ENCODE data around the gene WSCD1.

DNA sequence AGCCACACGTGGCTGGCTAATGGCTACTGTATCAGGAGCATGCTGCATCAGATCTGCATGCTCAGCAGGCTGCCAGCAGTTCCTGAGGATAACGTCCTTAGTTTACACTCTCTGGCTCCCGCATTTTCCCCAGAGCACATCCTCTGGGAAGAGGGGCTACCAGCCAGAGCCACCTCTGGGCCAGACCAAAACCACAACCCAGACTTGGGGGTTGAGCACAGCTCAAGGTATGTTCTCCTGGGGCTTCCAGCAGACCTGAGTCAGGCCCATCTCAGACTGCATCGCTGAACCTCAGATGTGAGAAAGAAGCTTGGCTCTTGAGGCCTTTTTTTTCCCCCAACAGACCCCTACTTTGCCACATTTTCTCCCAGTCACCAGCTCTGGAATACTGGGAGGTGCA is 23.7 kb upstream of the WSCD1 start:
- TF ChIP-seq, protein P1, sequence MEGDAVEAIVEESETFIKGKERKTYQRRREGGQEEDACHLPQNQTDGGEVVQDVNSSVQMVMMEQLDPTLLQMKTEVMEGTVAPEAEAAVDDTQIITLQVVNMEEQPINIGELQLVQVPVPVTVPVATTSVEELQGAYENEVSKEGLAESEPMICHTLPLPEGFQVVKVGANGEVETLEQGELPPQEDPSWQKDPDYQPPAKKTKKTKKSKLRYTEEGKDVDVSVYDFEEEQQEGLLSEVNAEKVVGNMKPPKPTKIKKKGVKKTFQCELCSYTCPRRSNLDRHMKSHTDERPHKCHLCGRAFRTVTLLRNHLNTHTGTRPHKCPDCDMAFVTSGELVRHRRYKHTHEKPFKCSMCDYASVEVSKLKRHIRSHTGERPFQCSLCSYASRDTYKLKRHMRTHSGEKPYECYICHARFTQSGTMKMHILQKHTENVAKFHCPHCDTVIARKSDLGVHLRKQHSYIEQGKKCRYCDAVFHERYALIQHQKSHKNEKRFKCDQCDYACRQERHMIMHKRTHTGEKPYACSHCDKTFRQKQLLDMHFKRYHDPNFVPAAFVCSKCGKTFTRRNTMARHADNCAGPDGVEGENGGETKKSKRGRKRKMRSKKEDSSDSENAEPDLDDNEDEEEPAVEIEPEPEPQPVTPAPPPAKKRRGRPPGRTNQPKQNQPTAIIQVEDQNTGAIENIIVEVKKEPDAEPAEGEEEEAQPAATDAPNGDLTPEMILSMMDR (IDR thresholded peaks at IDR 0.05), result no peak
- TF ChIP-seq POLR2A (IDR thresholded peaks at IDR 0.05), result no peak

Measured in testis (tissue), 2 donors.